ENCODE data around the gene MAPKAPK3.

Gene MAPKAPK3

GRCh38 chr3:50689558-50689957 lies 72.6 kb downstream of the MAPKAPK3 start:
- no peak for DNase-seq (ENCODE audit: low read depth)

GRCh38 chr3:50695031-50695430 lies 78.1 kb downstream of the MAPKAPK3 start:
- DNase-seq (ENCODE audit: low read depth) = no peak

GRCh38 chr3:50696276-50696675 lies 79.3 kb downstream of the MAPKAPK3 start:
- no peak for DNase-seq (ENCODE audit: low read depth)

GRCh38 chr3:50698269-50698668 lies 81.3 kb downstream of the MAPKAPK3 start:
- no peak for DNase-seq (ENCODE audit: low read depth)

Data from stromal cell of bone marrow (primary cell).